ENCODE results near the gene MAP3K14.
A peak's percentile ranks its signal among the peaks of the same experiment; 100 is the strongest.

The MAP3K14 gene

DNA sequence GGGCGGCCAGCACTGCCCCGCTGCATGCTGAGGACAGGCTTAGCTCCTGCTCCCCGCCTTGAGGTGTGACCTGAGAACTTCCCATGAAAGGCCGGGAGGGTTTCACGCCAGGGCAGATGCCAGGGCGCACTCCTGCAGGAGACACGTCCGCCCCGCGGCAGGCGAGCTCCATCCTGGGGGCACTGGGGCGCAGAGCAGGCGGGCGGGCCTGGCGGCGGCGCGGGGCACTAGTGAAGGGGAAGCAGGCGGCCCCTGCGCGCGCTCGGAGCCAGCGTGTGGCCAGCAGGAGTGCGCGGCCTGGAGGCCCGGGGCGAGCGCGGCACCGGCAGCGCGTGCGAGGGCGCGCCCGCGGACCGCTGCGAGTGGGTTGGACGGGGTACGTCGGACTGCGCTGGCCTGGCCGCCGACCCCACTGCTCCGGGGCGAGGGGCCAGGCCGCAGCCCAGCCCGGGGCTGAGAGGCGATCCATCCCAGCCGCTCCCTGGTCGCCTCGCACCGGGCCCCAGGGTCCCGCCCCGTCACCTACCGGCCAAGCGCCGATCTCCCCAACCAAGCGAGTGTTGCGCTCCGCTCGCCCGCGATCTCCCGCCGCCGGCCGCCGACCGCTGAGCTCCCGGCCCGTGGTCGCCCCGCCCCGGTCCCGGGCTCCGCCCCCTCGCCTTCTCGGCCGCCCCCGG lies at the start of gene MAP3K14:
MAP3K14 (minus strand) TSS at position 587 of the 677 bp plus-strand sequence. CDS start 26,275 bp downstream, outside the sequence.
- peak within 1 kb of the TSS; percentile 81 for H3K9ac ChIP-seq (ENCODE audit: low read length)
- H3K9me3 ChIP-seq (replicated peaks; ENCODE audit: insufficient read depth, low read length) = no peaks in the 10 kb centered on the region
- H2AFZ ChIP-seq (ENCODE audit: low read length) = peak within 1 kb of the TSS; percentile 66
- H3K4me2 ChIP-seq (ENCODE audit: low read depth, low read length) = peak within 1 kb of the TSS; percentile 87
- DNase-seq = peak; percentile 73
- peak within 1 kb of the TSS; percentile 72 for H3K4me3 ChIP-seq (ENCODE audit: low read length)
- H3K27me3 ChIP-seq (replicated peaks; ENCODE audit: insufficient read depth, low read length) = no peaks in the 10 kb centered on the region
- no peaks in the 10 kb centered on the region for H3K36me3 ChIP-seq (replicated peaks; ENCODE audit: insufficient read depth, low read length)
- peak within 1 kb of the TSS; percentile 93 for H3K27ac ChIP-seq (ENCODE audit: low read length)
- no peaks in the 10 kb centered on the region for H4K20me1 ChIP-seq (ENCODE audit: insufficient read depth, low read length)
- H3K79me2 ChIP-seq (ENCODE audit: low read length) = peaks cover 45% of the 10 kb centered on the region
- TF ChIP-seq EZH2phosphoT487 (IDR thresholded peaks at IDR 0.05; ENCODE audit: low read length) (no peak), CTCF (IDR thresholded peaks at IDR 0.05; ENCODE audit: low read length) (peak; percentile 21; the same call in 1 of the 2 replicates), EZH2 (optimal IDR thresholded peaks at IDR 0.05; ENCODE audit: low read depth, low read length) (no peak)
- peaks cover 49% of the 10 kb centered on the region for H3K4me1 ChIP-seq (ENCODE audit: low read length)
- H3K9me2 ChIP-seq (replicated peaks; ENCODE audit: insufficient read depth, low read length) = no peaks in the 10 kb centered on the region
- H3F3A ChIP-seq (ENCODE audit: insufficient read depth, low read length) = peaks cover 56% of the 10 kb centered on the region

- Histone ChIP-seq H3K27ac (ENCODE audit: low read length) (no peak overlapping the region), H4K20me1 (ENCODE audit: insufficient read depth, low read length) (no peaks in the 10 kb centered on the region), H2AFZ (ENCODE audit: low read length) (no peak overlapping the region), H3K4me2 (ENCODE audit: low read depth, low read length) (no peak overlapping the region), H3K9ac (ENCODE audit: low read length) (no peak overlapping the region), H3K9me3 (replicated peaks; ENCODE audit: insufficient read depth, low read length) (no peaks in the 10 kb centered on the region), H3K4me3 (ENCODE audit: low read length) (no peak overlapping the region), H3K27me3 (replicated peaks; ENCODE audit: insufficient read depth, low read length) (no peaks in the 10 kb centered on the region), H3K79me2 (ENCODE audit: low read length) (no peaks in the 10 kb centered on the region), H3K36me3 (replicated peaks; ENCODE audit: insufficient read depth, low read length) (no peaks in the 10 kb centered on the region), H3K4me1 (ENCODE audit: low read length) (peaks cover 5% of the 10 kb centered on the region; the same call in 1 of the 2 replicates), H3K9me2 (replicated peaks; ENCODE audit: insufficient read depth, low read length) (no peaks in the 10 kb centered on the region), H3F3A (ENCODE audit: insufficient read depth, low read length) (no peaks in the 10 kb centered on the region)
- TF ChIP-seq CTCF (IDR thresholded peaks at IDR 0.05; ENCODE audit: low read length) (no peak), EZH2 (optimal IDR thresholded peaks at IDR 0.05; ENCODE audit: low read depth, low read length) (no peak), EZH2phosphoT487 (IDR thresholded peaks at IDR 0.05; ENCODE audit: low read length) (no peak)
- no peak for DNase-seq
These were observed 49.2 kb upstream of the MAP3K14 start for GRCh38 chr17:45366049-45366448.

DNA sequence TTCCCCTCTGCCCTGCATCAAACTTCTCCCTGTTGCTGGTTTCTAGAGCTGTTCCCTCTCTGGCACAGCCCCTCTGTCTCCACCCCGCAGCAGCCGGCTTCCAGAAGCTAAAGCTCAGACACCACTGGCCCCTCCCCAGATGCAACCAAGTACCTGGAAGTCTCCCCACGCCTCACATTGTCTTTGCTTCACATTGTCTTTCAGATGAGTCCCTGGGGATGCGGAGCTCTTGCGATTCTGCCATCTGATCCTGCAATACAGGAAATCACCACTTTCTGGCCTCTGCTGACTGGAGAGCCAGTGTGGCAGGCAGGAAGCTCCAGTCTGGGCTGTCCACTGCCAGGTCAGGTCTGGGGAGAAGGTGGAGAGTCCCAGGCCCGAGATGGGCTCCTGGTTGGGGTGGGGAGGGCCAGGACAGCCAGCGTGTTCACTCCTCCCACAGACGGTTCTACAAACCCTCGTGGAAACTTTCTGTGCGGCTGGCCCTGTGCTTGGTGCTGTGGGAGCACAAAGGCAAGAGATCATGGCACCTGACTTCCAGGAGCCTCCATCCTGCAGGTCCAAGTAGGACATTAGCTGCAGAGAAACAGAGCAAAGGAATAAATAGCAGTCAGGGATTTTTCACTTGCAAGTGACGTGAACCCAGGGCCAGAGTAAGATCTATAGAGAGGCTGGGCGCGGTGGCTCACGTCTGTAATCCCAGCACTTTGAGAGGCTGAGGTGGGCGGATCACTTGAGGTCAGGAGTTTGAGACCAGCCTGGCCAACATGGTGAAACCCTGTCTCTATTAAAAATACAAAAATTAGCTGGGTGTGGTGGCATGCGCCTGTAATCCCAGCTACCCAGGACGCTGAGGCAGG lies 47.9 kb upstream of the MAP3K14 start:
- Histone ChIP-seq H4K20me1 (ENCODE audit: insufficient read depth, low read length) (no peaks in the 10 kb centered on the region), H3K4me1 (ENCODE audit: low read length) (no peaks in the 10 kb centered on the region), H3K36me3 (replicated peaks; ENCODE audit: insufficient read depth, low read length) (no peaks in the 10 kb centered on the region), H3K4me2 (ENCODE audit: low read depth, low read length) (no peak overlapping the region), H3F3A (ENCODE audit: insufficient read depth, low read length) (no peaks in the 10 kb centered on the region), H3K9me2 (replicated peaks; ENCODE audit: insufficient read depth, low read length) (no peaks in the 10 kb centered on the region), H3K79me2 (ENCODE audit: low read length) (no peaks in the 10 kb centered on the region), H3K27me3 (replicated peaks; ENCODE audit: insufficient read depth, low read length) (no peaks in the 10 kb centered on the region), H3K4me3 (ENCODE audit: low read length) (no peak overlapping the region), H3K9ac (ENCODE audit: low read length) (no peak overlapping the region), H3K27ac (ENCODE audit: low read length) (no peak overlapping the region), H2AFZ (ENCODE audit: low read length) (no peak overlapping the region), H3K9me3 (replicated peaks; ENCODE audit: insufficient read depth, low read length) (no peaks in the 10 kb centered on the region)
- DNase-seq = no peak
- TF ChIP-seq EZH2phosphoT487 (IDR thresholded peaks at IDR 0.05; ENCODE audit: low read length) (no peak), CTCF (IDR thresholded peaks at IDR 0.05; ENCODE audit: low read length) (no peak), EZH2 (optimal IDR thresholded peaks at IDR 0.05; ENCODE audit: low read depth, low read length) (no peak)

Data from MM.1S (cell line).